OCI-LY3 (cell line): ENCODE measurements around the gene CD79B.

Experiments used
- H2AFZ ChIP-seq: fragments of 200-600, 300-600 bp; shearing (Covaris generic); 2 replicates; pipeline ENCODE4 v1.6.0; 2014; ENCODE audit warnings: antibody characterized with exemption, low read depth, low read length
- H3K27ac ChIP-seq: fragments of 200-600, 300-600 bp; sonication (generic); 2 replicates; pipeline ENCODE4 v1.5.1; 2014; ENCODE audit warnings: mild to moderate bottlenecking, low read length, moderate library complexity, mixed read lengths
- H3K27me3 ChIP-seq: fragments of 200-600, 300-600 bp; sonication (generic); 2 replicates; pipeline ENCODE4 v1.6.1; 2014; ENCODE audit warnings: low read depth, low read length, mixed read lengths
- H3K36me3 ChIP-seq: fragments of 200-600, 300-600 bp; sonication (generic); replicated peaks from 2 replicates; pipeline ENCODE3; 2014; ENCODE audit warnings: low read depth, low read length, mixed read lengths
- H3K4me1 ChIP-seq: fragments of 300-600, 200-600 bp; sonication (generic); 2 replicates; pipeline ENCODE4 v1.6.1; 2014; ENCODE audit warnings: low read length, mixed read lengths
- H3K4me2 ChIP-seq: fragments of 200-600, 300-600 bp; sonication (generic); 2 replicates; pipeline ENCODE4 v1.6.1; 2014; ENCODE audit warnings: low read length, mixed read lengths
- H3K4me3 ChIP-seq: fragments of 300-600, 200-600 bp; sonication (generic); 2 replicates; pipeline ENCODE4 v1.5.1; 2014; ENCODE audit warnings: antibody characterized with exemption, mild to moderate bottlenecking, low read length, moderate library complexity
- H3K79me2 ChIP-seq: fragments of 300-600, 200-600 bp; shearing (Covaris generic); 2 replicates; pipeline ENCODE4 v1.6.1; 2014; ENCODE audit warnings: mild to moderate bottlenecking, low read length, mixed read lengths
- H3K9ac ChIP-seq: fragments of 300-600, 200-600 bp; shearing (Covaris generic); 2 replicates; pipeline ENCODE4 v1.6.0; 2014; ENCODE audit warnings: mild to moderate bottlenecking, low read length, moderate library complexity
- H3K9me3 ChIP-seq: fragments of 200-600, 300-600 bp; shearing (Covaris generic); 2 replicates; pipeline ENCODE4 v1.6.1; 2014; ENCODE audit warnings: low read length, mixed read lengths; ENCODE audit not compliant: insufficient read depth
- H4K20me1 ChIP-seq: fragments of 200-600, 300-600 bp; sonication (generic); 2 replicates; pipeline ENCODE4 v1.6.1; 2016; ENCODE audit warnings: low read length, mixed read lengths; ENCODE audit not compliant: insufficient read depth
- EZH2phosphoT487 ChIP-seq: fragments of 200-600 bp; shearing (Covaris generic); IDR thresholded peaks from 2 replicates; pipeline ENCODE4 v1.6.1; 2018; ENCODE audit warnings: antibody characterized with exemption, mixed run types, low read depth
- TF ChIP-seq, protein P1 (sequence below): fragments of 200-600, 300-600 bp; sonication (generic); IDR thresholded peaks from 2 replicates; pipeline ENCODE4 v1.5.1; 2014; ENCODE audit warnings: antibody characterized with exemption, low read length, low read depth

CD79B gene

DNA sequence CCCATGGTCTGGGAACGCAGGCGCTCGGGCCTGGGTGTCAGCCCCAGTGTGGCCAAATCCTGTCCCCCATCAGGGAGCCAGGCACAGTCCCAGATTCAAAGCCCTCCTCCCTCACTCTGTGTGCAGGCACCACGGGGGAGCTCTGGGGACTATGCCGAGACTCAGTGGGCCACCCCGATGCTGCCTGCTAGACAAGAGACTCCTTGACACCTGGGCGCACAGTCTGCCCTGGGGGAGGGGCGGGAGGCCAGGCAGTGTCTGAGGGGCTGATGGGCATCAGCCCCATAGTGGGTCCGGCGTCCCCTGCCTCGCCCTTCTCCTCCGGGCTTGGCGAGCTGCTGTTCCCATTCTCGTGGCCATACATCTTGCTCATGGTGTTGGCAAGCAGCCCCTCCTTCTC lies 8.5 kb upstream of the CD79B start:
- TF ChIP-seq, protein P1, sequence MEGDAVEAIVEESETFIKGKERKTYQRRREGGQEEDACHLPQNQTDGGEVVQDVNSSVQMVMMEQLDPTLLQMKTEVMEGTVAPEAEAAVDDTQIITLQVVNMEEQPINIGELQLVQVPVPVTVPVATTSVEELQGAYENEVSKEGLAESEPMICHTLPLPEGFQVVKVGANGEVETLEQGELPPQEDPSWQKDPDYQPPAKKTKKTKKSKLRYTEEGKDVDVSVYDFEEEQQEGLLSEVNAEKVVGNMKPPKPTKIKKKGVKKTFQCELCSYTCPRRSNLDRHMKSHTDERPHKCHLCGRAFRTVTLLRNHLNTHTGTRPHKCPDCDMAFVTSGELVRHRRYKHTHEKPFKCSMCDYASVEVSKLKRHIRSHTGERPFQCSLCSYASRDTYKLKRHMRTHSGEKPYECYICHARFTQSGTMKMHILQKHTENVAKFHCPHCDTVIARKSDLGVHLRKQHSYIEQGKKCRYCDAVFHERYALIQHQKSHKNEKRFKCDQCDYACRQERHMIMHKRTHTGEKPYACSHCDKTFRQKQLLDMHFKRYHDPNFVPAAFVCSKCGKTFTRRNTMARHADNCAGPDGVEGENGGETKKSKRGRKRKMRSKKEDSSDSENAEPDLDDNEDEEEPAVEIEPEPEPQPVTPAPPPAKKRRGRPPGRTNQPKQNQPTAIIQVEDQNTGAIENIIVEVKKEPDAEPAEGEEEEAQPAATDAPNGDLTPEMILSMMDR = no peak
- TF ChIP-seq EZH2phosphoT487 = no peak
- peaks cover 8% of the 10 kb centered on the region for H3K4me1 ChIP-seq
- H3K36me3 ChIP-seq = no peaks in the 10 kb centered on the region
- no peak overlapping the region for H3K9ac ChIP-seq
- peaks cover 5% of the 10 kb centered on the region; the same call in 1 of the 2 replicates for H3K27me3 ChIP-seq
- no peak overlapping the region for H2AFZ ChIP-seq
- H3K4me3 ChIP-seq = no peak overlapping the region
- H4K20me1 ChIP-seq = no peaks in the 10 kb centered on the region
- H3K4me2 ChIP-seq = no peak overlapping the region
- H3K9me3 ChIP-seq = no peaks in the 10 kb centered on the region
- no peak overlapping the region for H3K27ac ChIP-seq
- no peaks in the 10 kb centered on the region for H3K79me2 ChIP-seq

GRCh38 chr17:63939884-63940283 lies 7.8 kb upstream of the CD79B start:
- H3K9me3 ChIP-seq = no peaks in the 10 kb centered on the region
- H3K79me2 ChIP-seq = no peaks in the 10 kb centered on the region
- no peak overlapping the region for H3K4me2 ChIP-seq
- H3K4me1 ChIP-seq = peaks cover 6% of the 10 kb centered on the region; the same call in 1 of the 2 replicates
- no peaks in the 10 kb centered on the region for H3K36me3 ChIP-seq
- no peak overlapping the region for H3K9ac ChIP-seq
- no peaks in the 10 kb centered on the region for H4K20me1 ChIP-seq
- TF ChIP-seq, protein P1 = no peak
- TF ChIP-seq EZH2phosphoT487 = no peak
- H2AFZ ChIP-seq = no peak overlapping the region
- no peak overlapping the region for H3K4me3 ChIP-seq
- H3K27ac ChIP-seq = no peak overlapping the region
- H3K27me3 ChIP-seq = peaks cover 5% of the 10 kb centered on the region; the same call in 1 of the 2 replicates

GRCh38 chr17:63939401-63939800 lies 7.3 kb upstream of the CD79B start:
- Histone ChIP-seq H3K27ac (no peak overlapping the region), H3K4me1 (peaks cover 10% of the 10 kb centered on the region; the same call in 1 of the 2 replicates), H3K4me2 (no peak overlapping the region), H3K79me2 (no peaks in the 10 kb centered on the region), H3K36me3 (no peaks in the 10 kb centered on the region), H3K27me3 (peaks cover 5% of the 10 kb centered on the region; the same call in 1 of the 2 replicates), H4K20me1 (no peaks in the 10 kb centered on the region), H3K9me3 (no peaks in the 10 kb centered on the region), H3K4me3 (no peak overlapping the region), H2AFZ (no peak overlapping the region), H3K9ac (no peak overlapping the region)
- TF ChIP-seq EZH2phosphoT487 = no peak
- TF ChIP-seq, protein P1 = no peak

GRCh38 chr17:63937920-63938319 lies 5.8 kb upstream of the CD79B start:
- peaks cover 5% of the 10 kb centered on the region; the same call in 1 of the 2 replicates for H3K27me3 ChIP-seq
- H3K79me2 ChIP-seq = no peaks in the 10 kb centered on the region
- H3K4me1 ChIP-seq = peaks cover 20% of the 10 kb centered on the region
- no peaks in the 10 kb centered on the region for H3K36me3 ChIP-seq
- H2AFZ ChIP-seq = no peak overlapping the region
- H3K27ac ChIP-seq = no peak overlapping the region
- H3K9me3 ChIP-seq = no peaks in the 10 kb centered on the region
- H3K4me2 ChIP-seq = no peak overlapping the region
- H3K4me3 ChIP-seq = no peak overlapping the region
- H4K20me1 ChIP-seq = no peaks in the 10 kb centered on the region
- TF ChIP-seq, protein P1 = no peak
- no peak for TF ChIP-seq EZH2phosphoT487
- no peak overlapping the region for H3K9ac ChIP-seq
